Endothelial cell (in vitro differentiated cells): Measurements from ENCODE around the gene RSPH3. TPM values are rescaled to one million over a fixed set of nuclear protein-coding genes. Genes with fewer than 3 reads are reported as not detected.
"Not testable (repeated sequence)": the region's sequence is repeated elsewhere in the genome, so short reads cannot be mapped to it uniquely, and the experiment has no call there.

Experiments
- DNase-seq: peaks from one replicate; pipeline ENCODE4 v3.0.0; 2021; ENCODE audit warnings: low spot score
- H3K27ac Mint-ChIP-seq: one replicate; pipeline ENCODE4 v1.8.0; 2021; ENCODE audit warnings: mixed read lengths, inconsistent platforms; ENCODE audit not compliant: unreplicated experiment
- H3K27me3 Mint-ChIP-seq: one replicate; pipeline ENCODE4 v1.8.0; 2021; ENCODE audit warnings: mild to moderate bottlenecking, moderate library complexity, mixed read lengths, inconsistent platforms; ENCODE audit not compliant: unreplicated experiment
- H3K36me3 Mint-ChIP-seq: one replicate; pipeline ENCODE4 v1.8.0; 2021; ENCODE audit warnings: mild to moderate bottlenecking, low read depth, mixed read lengths, inconsistent platforms; ENCODE audit not compliant: unreplicated experiment
- H3K4me1 Mint-ChIP-seq: one replicate; pipeline ENCODE4 v1.8.0; 2021; ENCODE audit warnings: mild to moderate bottlenecking, mixed read lengths, inconsistent platforms; ENCODE audit not compliant: unreplicated experiment
- H3K4me3 Mint-ChIP-seq: one replicate; pipeline ENCODE4 v1.8.0; 2021; ENCODE audit warnings: mild to moderate bottlenecking, mixed read lengths, inconsistent platforms; ENCODE audit not compliant: unreplicated experiment
- H3K9me3 Mint-ChIP-seq: one replicate; pipeline ENCODE4 v1.8.0; 2021; ENCODE audit warnings: mixed read lengths, inconsistent platforms; ENCODE audit not compliant: unreplicated experiment
- CTCF ChIP-seq: fragments of 200-600 bp; sonication (generic); IDR thresholded peaks from one replicate; pipeline ENCODE4 v1.5.0; 2021; ENCODE audit warnings: antibody characterized with exemption; ENCODE audit not compliant: unreplicated experiment
- total RNA-seq: library from RNA; stranded (reverse); fragmentation: NEBNext Ultra II Directional; extraction: Animal tissue kit (Norgen Biotek cat#: 25700); gene quantifications from one replicate; pipeline ENCODE4 v1.2.1, GENCODE V29; 2021; ENCODE audit not compliant: unreplicated experiment

The RSPH3 gene
- total RNA-seq, 1 donor from 2014 or later: 4.4 TPM

DNA sequence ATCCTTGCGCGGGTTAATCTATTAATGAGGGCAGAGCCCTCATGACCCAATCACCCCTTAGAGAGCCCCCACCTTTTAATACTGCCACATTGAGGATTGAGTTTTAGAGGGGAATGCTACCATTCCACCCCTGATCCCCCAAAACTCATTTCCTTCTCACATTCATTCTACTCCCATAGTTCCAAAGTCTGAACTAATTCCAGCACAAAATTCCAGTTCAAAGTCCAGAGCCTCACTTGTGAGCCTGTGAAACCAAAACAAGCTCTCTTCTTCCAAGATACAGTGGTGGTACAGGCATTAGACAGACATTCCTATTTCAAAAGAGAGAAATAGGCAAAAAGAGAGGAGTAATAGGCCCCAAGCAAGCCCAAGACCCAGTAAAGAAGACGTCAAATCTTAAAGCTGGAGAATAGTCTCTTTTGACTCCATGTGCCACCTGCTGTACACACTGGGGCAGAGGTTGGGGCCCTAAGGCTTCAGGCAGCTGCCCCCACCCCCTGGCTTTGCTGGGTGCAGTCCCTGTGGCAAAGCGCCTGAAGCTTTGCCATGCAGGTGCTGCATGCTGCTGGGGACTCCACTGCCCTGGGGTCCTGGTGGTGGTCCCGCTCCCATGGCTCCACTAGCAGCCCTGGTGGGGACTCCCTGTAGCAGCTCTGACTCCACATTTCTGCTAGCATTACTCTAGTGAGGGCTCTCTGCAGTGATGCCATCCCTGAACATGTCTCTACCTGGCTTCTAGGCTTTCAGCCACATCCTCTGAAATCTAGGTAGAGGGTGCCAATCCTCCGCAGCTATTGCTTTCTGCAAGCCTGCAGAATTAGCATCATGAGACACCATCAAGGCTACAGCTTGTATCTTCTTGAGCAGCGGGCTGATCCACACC is 41.3 kb downstream of the RSPH3 start:
- H3K9me3 Mint-ChIP-seq: no peaks in the 10 kb centered on the region
- H3K27ac Mint-ChIP-seq: no peak overlapping the region
- H3K4me3 Mint-ChIP-seq: no peak overlapping the region
- no peak for TF ChIP-seq CTCF
- peaks cover 8% of the 10 kb centered on the region for H3K36me3 Mint-ChIP-seq
- peaks cover 5% of the 10 kb centered on the region for H3K4me1 Mint-ChIP-seq
- peaks cover 3% of the 10 kb centered on the region for H3K27me3 Mint-ChIP-seq
- DNase-seq: no peak

DNA sequence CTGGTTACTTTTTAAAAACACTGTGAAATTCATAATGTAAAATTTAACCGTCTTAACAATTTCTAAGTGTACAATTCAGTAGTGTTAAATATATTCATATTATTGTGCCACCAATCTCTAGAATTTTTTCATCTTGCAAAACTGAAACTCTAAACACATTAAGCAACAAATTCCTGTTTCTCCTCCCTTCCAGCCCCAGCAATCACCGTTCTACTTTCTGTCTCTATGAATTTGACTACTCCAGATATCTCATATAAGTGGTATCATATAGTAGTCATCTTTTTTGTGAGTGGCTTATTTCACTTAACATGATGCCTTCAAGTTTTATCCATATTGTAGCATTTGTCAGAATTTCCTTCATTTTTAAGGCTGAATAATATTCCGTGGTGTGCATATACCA is 44.7 kb downstream of the RSPH3 start:
- Mint-ChIP-seq H3K27me3 (peaks cover 2% of the 10 kb centered on the region), H3K27ac (no peak overlapping the region), H3K36me3 (no peaks in the 10 kb centered on the region), H3K4me3 (no peak overlapping the region), H3K4me1 (peaks cover 10% of the 10 kb centered on the region), H3K9me3 (no peaks in the 10 kb centered on the region)
- no peak for DNase-seq
- no peak for TF ChIP-seq CTCF

- no peak for DNase-seq
- Mint-ChIP-seq H3K9me3 (peaks cover under 1% of the 10 kb centered on the region), H3K4me3 (no peak overlapping the region), H3K27ac (no peak overlapping the region), H3K4me1 (peaks cover 11% of the 10 kb centered on the region), H3K27me3 (peaks cover 2% of the 10 kb centered on the region), H3K36me3 (no peaks in the 10 kb centered on the region)
- TF ChIP-seq CTCF: no peak
These were observed 45.2 kb downstream of the RSPH3 start for GRCh38 chr6:158954753-158955152.

DNA sequence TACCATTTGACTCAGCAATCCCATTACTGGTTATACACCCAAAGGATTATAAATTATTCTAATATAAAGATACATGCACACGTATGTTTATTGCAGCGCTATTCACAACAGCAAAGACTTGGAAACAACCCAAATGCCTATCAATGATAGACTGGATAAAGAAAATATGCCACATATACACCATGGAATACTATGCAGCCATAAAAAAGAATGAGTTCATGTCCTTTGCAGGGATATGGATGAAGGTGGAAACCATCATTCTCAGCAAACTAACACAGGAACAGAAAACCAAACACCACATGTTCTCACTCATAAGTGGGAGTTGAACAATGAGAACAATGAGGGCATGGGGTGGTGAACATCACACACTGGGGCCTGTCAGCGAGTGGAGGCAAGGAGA is 48.0 kb downstream of the RSPH3 start:
- H3K36me3 Mint-ChIP-seq, H3K9me3 Mint-ChIP-seq, H3K27me3 Mint-ChIP-seq, H3K27ac Mint-ChIP-seq, DNase-seq, H3K4me3 Mint-ChIP-seq: not testable (repeated sequence)
- peaks cover 12% of the 10 kb centered on the region for H3K4me1 Mint-ChIP-seq

DNA sequence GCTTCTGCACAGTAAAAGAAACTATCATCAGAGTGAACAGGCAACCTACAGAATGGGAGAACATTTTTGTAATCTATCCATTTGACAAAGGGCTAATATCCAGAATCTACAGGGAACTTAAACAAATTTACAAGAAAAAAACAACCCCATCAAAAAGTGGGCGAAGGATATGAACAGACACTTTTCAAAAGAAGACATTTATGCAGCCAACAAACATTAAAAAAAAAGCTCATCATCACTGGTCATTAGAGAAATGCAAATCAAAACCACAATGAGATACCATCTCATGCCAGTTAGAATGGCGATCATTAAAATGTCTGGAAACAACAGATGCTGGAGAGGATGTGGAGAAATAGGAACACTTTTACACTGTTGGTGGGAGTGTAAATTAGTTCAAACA is 48.4 kb downstream of the RSPH3 start:
- H3K4me1 Mint-ChIP-seq: peaks cover 12% of the 10 kb centered on the region
- H3K9me3 Mint-ChIP-seq, H3K4me3 Mint-ChIP-seq, H3K36me3 Mint-ChIP-seq, DNase-seq, H3K27ac Mint-ChIP-seq, H3K27me3 Mint-ChIP-seq: not testable (repeated sequence)

DNA sequence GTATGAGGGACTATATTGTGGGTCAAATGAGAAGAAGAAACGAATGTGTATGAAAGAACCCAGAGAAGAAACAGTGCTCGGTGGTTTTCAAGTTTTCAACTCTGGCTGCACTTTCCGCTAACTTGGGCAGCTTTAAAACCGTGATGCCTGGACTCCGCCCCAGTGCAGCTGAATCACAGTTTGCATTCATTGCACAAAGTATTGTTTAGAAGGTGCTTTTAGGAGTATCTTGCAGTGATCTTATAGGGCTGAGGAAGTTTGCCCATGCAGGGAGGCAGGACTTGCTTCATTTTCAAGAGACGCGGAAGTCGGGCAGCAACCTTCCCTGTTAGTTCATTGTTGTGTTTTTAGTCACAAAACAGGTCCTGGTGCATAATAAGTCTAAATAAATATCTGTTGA is 52.7 kb downstream of the RSPH3 start:
- Mint-ChIP-seq H3K27ac (no peak overlapping the region), H3K4me1 (peaks cover 12% of the 10 kb centered on the region), H3K27me3 (no peaks in the 10 kb centered on the region), H3K4me3 (no peak overlapping the region), H3K9me3 (peaks cover 4% of the 10 kb centered on the region), H3K36me3 (peaks cover 4% of the 10 kb centered on the region)
- DNase-seq: no peak
- TF ChIP-seq CTCF: no peak
